Lower lobe of right lung (tissue), 2 donors: Measurements from ENCODE around the gene CERS4. TPM values are rescaled to one million over a fixed set of nuclear protein-coding genes. Genes with fewer than 3 reads are reported as not detected.
"Not testable (repeated sequence)": the region's sequence is repeated elsewhere in the genome, so short reads cannot be mapped to it uniquely, and the experiment has no call there.

Experiments used
- ATAC-seq, 2 donors: fragments of 200-7000 bp; cut with Tn5 transposase; one replicate each; pipeline ENCODE4 v1.9.1; 2020 to 2022; ENCODE audit warnings: mild to moderate bottlenecking in 2 of 2, moderate library complexity in 2 of 2
- DNase-seq: peaks from one replicate; pipeline ENCODE4 v3.0.0-alpha.2; 2020
- H3K27ac ChIP-seq: fragments of 200-600 bp; one replicate; pipeline ENCODE4 v1.8.0; 2022
- H3K27me3 ChIP-seq: fragments of 200-600 bp; one replicate; pipeline ENCODE4 v1.8.0; 2022; ENCODE audit warnings: low read depth
- H3K36me3 ChIP-seq: fragments of 200-600 bp; one replicate; pipeline ENCODE4 v1.8.0; 2022; ENCODE audit warnings: mild to moderate bottlenecking
- H3K4me1 ChIP-seq: fragments of 200-600 bp; one replicate; pipeline ENCODE4 v1.8.0; 2022
- H3K4me3 ChIP-seq: fragments of 200-600 bp; one replicate; pipeline ENCODE4 v1.8.0; 2022; ENCODE audit warnings: mild to moderate bottlenecking
- H3K9me3 ChIP-seq: fragments of 200-600 bp; one replicate; pipeline ENCODE4 v1.8.0; 2022
- CTCF ChIP-seq: fragments of 200-600 bp; IDR thresholded peaks from one replicate; pipeline ENCODE4 v1.8.0; 2022; ENCODE audit warnings: antibody characterized with exemption, mild to moderate bottlenecking
- intact Hi-C: fragments of 100-400 bp; cut with DNase I; formaldehyde crosslinking; loops from one replicate; pipeline ENCODE4 v1.11.0; 2022
- total RNA-seq: library from RNA; stranded (reverse); fragmentation: NEBNext Ultra II Directional; extraction: Animal tissue kit (Norgen Biotek cat#: 25700); gene quantifications from one replicate; pipeline ENCODE4 v1.2.1, GENCODE V29; 2021
- donor health status: DM: no; HTN: yes; CAD: no; lungs with severe emphysema.

The CERS4 gene
- total RNA-seq, 1 donor from 2014 or later = 60.6 TPM

GRCh38 chr19:8221161-8221560 lies 12.0 kb downstream of the CERS4 start:
- Histone ChIP-seq H3K4me3 (no peak overlapping the region), H3K4me1 (no peaks in the 10 kb centered on the region), H3K27me3 (no peaks in the 10 kb centered on the region), H3K27ac (no peak overlapping the region), H3K9me3 (no peaks in the 10 kb centered on the region), H3K36me3 (no peaks in the 10 kb centered on the region)
- TF ChIP-seq CTCF = no peak
- ATAC-seq (peak; percentile 58 to 71), DNase-seq (peak; percentile 62)
- intact Hi-C loops = no loop called here

GRCh38 chr19:8223442-8223841 lies 14.3 kb downstream of the CERS4 start:
- H3K4me3 ChIP-seq, DNase-seq, H3K4me1 ChIP-seq, intact Hi-C loops, ATAC-seq, H3K27ac ChIP-seq, H3K36me3 ChIP-seq, H3K27me3 ChIP-seq, H3K9me3 ChIP-seq: not testable (repeated sequence)

GRCh38 chr19:8224394-8225145 lies 15.4 kb downstream of the CERS4 start:
- no peak for DNase-seq
- peak in 1 of 2 donors; percentile 24 for ATAC-seq
- no peak for TF ChIP-seq CTCF
- no peaks in the 10 kb centered on the region for H3K27me3 ChIP-seq
- no peaks in the 10 kb centered on the region for H3K4me1 ChIP-seq
- intact Hi-C loops = no loop called here
- no peaks in the 10 kb centered on the region for H3K36me3 ChIP-seq
- no peak overlapping the region for H3K27ac ChIP-seq
- H3K9me3 ChIP-seq = no peaks in the 10 kb centered on the region
- no peak overlapping the region for H3K4me3 ChIP-seq

GRCh38 chr19:8231073-8231604 lies 22.0 kb downstream of the CERS4 start:
- ATAC-seq (no peak), DNase-seq (no peak)
- no peak overlapping the region for H3K4me3 ChIP-seq
- peaks cover 9% of the 10 kb centered on the region for H3K9me3 ChIP-seq
- no peak overlapping the region for H3K27ac ChIP-seq
- no peaks in the 10 kb centered on the region for H3K4me1 ChIP-seq
- intact Hi-C loops = no loop called here
- no peaks in the 10 kb centered on the region for H3K36me3 ChIP-seq
- no peak for TF ChIP-seq CTCF
- no peaks in the 10 kb centered on the region for H3K27me3 ChIP-seq

- DNase-seq = no peak
- no peak for TF ChIP-seq CTCF
- intact Hi-C loops = no loop called here
These were observed 24.2 kb downstream of the CERS4 start for GRCh38 chr19:8233370-8233769.

GRCh38 chr19:8237026-8237425 lies 27.9 kb downstream of the CERS4 start:
- Histone ChIP-seq H3K4me3 (no peak overlapping the region), H3K36me3 (no peaks in the 10 kb centered on the region), H3K4me1 (peaks cover 22% of the 10 kb centered on the region), H3K27ac (no peak overlapping the region), H3K27me3 (no peaks in the 10 kb centered on the region), H3K9me3 (no peaks in the 10 kb centered on the region)
- ATAC-seq (no peak), DNase-seq (no peak)
- intact Hi-C loops = no loop called here
- no peak for TF ChIP-seq CTCF

More at GRCh38 chr19:8233370-8233769, 24.2 kb downstream of the CERS4 start:
- H3K27ac ChIP-seq = no peak overlapping the region
- ATAC-seq = no peak
- H3K36me3 ChIP-seq = no peaks in the 10 kb centered on the region
- no peak overlapping the region for H3K4me3 ChIP-seq
- peaks cover 9% of the 10 kb centered on the region for H3K9me3 ChIP-seq
- no peaks in the 10 kb centered on the region for H3K4me1 ChIP-seq
- no peaks in the 10 kb centered on the region for H3K27me3 ChIP-seq
